ENCODE data around the gene FHL3.
A peak's percentile ranks its signal among the peaks of the same experiment; 100 is the strongest.

The FHL3 gene, protein sequence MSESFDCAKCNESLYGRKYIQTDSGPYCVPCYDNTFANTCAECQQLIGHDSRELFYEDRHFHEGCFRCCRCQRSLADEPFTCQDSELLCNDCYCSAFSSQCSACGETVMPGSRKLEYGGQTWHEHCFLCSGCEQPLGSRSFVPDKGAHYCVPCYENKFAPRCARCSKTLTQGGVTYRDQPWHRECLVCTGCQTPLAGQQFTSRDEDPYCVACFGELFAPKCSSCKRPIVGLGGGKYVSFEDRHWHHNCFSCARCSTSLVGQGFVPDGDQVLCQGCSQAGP

GRCh38 chr1:38005195-38006007 is at the start of gene FHL3:
Gene FHL3, minus strand, starts transcription at chr1:38005514. Its CDS starts 6,102 bp downstream, at chr1:37999412.
- peak; percentile 68 to 74 for DNase-seq

DNA sequence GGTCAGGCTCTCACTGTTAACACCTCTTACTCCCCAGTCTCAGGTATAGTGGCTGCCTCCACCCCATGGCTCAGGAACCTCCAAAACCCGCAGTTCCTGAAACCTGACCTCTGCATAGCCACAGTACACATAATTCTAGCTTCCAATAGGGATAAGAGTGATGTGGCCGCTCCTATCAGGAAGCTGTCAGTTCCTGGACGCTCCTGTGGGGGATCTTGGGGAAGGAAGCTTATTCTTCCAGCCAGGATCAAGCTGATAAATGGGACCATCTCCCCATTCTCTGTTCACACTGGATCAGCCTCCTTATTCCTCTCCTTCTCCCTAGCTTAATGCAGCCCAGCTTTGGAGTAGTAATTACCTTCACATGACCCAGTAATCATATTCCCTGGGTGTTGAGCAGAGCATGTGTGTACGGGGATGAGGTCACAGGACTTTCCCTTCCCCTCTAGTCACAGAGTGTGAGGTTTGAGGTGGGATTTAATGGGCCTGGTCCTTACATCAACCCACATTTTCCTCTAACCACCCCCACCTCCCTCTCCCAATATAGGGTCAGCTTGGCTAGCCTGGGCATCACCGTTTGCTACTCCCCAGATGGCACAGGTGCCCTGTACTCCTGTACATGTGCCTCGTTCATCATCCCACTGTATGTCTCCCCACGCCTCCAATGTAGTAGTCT is 48.2 kb upstream of the FHL3 start:
- no peak for DNase-seq

- DNase-seq = no peak
These were observed 47.6 kb upstream of the FHL3 start for GRCh38 chr1:38052750-38053415.

GRCh38 chr1:38051079-38051543 is 45.8 kb upstream of the FHL3 start:
- DNase-seq = no peak

DNA sequence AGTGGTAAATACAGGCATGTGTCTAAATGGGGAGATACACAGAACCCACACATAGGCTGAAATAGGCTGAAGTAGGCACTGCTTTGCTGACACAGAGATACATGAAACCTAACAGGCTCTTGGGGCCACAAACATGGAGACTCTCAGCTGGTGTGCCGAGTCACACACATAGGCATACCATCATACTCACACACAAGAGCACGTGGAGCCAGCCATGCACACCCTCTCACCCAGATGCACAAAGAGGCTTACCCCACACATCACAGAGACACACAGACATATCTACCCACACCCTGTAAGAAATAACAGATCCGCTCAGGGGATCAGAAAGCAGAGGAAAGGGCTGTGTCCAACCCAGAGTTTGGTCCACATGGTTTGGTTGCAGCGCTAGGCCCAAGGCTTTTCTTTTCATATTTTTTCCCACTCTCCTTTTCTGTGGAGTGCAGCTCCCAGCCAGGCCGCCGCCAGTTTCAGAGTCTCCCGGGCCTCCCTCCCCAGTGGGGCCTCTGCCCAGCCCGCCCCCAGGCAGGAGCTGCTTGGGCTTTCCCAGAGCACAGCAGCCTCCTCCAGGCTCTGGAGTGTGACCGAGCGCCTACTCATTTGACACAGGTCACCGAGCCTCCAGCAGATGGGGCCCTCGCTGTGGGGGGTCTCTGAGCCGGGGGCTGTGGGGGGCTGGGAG is 45.2 kb upstream of the FHL3 start:
- no peak for DNase-seq

GRCh38 chr1:38047603-38048141 is 42.4 kb upstream of the FHL3 start:
- DNase-seq = no peak

DNA sequence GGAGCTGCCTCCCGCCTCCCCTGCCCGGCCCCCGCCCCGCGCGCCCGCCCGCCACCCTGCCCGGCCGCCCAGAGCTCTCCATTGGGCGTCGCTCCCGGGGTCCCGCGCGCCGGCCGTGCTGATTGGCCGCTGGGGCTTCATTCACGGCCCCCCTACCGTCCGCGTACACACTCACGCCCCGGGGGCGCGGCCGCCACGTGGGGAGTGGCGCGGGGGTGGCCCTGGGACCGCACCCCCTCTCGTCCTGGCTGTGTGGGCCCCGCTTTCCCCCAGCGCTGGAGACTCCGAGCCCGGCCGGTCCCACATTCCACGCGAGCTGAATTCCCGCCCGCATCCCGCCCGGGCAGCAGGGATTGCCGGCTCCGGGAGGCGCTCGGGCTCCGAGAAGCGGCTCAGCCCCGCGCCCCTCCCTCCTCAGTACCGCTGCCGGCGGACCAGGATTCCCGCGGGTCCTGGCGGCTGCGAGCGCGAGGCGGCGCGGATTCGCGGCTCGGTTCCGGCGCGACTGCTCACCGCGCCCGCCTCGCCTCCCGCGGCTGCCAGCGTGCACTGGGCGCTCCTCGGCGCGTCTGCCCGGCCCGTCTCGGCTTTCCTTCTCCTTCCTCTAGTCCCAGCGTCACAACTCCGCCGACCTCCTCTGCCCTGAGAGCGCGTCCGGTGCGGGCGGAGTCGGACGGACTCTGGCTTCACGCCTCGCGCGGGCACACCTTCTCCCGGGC is 41.7 kb upstream of the FHL3 start:
- DNase-seq = peak; percentile 80 to 86

- no peak for DNase-seq
These were observed 41.1 kb upstream of the FHL3 start, which contains the start of gene POU3F1 for GRCh38 chr1:38046333-38046883. Gene POU3F1, minus strand, starts transcription at chr1:38046793. Its CDS starts 50 bp downstream, at chr1:38046743.

GRCh38 chr1:38045401-38046332 is 40.4 kb upstream of the FHL3 start:
- peak; percentile 46 to 52 for DNase-seq

GRCh38 chr1:38044221-38045215 is 39.2 kb upstream of the FHL3 start:
- DNase-seq = peak in 1 of 2 experiments; percentile 36

- no peak for DNase-seq
These were observed 37.9 kb upstream of the FHL3 start for GRCh38 chr1:38043036-38043747.

DNA sequence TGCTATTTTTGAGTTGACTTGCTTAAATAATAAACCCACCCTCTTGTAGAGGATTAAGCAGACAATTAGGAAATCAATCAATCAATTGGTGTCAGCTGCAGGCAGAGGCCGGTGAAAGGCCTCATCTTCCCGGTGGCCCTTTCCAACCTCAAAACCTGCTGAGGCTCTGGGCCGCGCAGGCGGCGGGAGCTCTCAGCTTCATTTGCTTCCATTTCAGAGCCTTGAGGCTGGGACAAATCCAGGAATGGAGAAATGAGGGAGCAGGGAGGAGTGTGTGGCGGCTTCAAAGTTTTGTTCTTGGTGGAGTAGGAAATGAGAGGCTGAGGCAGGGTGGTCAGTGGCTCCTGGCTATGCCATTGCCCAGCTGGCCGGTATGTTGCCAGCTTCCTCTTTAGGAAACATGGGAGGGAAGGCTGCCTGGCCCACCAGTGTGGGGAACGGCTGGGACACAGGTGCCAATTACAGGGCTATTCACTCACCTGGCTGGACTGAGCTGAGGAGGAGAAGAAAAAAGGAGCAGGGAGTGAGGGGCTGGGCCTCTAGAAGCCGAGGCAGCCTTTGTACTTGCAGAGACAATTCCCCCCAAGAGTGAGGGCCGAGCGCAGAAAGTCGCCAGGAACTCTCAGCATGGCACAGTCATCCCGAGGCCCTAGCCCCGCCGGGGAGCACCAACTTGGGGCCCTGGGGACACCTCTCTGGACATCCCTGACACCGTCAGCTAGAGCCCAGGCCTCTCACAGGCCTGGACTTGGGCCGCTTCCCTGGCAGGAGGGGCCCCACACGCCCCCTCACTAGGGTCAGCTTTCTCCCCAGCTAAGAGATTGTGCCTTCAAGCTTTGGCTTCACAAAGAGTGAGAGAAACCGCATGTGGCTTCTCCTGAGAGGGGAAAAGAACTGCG is 36.9 kb upstream of the FHL3 start:
- no peak for DNase-seq

DNA sequence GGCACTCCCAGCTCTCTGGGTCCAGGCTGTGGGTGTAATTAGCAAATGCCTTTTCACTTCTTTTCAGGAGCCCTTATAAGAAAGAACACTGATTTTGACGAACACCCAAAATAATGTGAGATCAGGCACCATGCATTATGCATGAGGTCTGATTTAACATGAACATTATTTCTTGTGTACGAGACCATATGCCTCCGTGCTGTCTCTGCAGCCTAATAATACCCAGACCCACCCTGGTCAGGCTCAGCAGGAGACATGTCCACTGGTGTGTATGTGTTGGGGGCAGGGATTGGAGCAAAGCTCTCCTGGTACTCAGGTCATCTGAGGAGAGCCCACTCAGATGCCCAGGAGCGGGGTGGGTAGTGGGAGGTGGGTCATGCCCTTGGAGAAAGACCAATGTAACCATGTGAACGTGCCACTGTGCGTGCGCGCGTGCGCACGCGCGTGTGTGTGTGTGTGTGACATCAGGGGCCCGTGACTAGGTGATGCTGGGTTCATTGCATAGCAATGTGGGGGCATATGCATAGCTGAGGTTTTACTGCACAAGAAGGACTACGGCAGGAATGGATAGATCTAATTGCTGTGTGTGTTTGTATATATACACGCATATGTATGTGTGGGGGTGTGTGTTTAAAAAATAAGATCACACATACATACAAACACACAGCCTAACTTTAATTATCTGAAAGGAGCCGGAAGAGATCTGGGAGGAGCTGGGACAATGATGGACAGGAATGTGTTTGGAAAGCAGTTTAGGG is 34.2 kb upstream of the FHL3 start:
- no peak for DNase-seq

- DNase-seq = no peak
These were observed 33.5 kb upstream of the FHL3 start for GRCh38 chr1:38038861-38039260.

- DNase-seq = no peak
These were observed 32.1 kb upstream of the FHL3 start for GRCh38 chr1:38037221-38037939.

Measured in activated T-cell treated with anti-CD3 and anti-CD28 coated beads, Interleukin-2, amount 50 U/mL, for 48 hours (primary cell).